ENCODE results near the gene SDS. TPM values are rescaled to one million over a fixed set of nuclear protein-coding genes. Genes with fewer than 3 reads are reported as not detected.

Gene SDS
- total RNA-seq, 4 donors from 2014 or later: 0.63 TPM; not detected in 3

Other genes with a start within 250 kb of the SDS start
- 100 to 1,000 TPM in 1 of 4 donors, 10 to 100 TPM in 3; 48.6 to 106 (median 77.3) TPM for gene DDX54, start 218.4 kb downstream of the SDS start, total RNA-seq
- 10 to 100 TPM; 14.5 to 25.8 (median 18.8) TPM for gene RITA1, start 218.2 kb downstream of the SDS start, total RNA-seq
- gene TPCN1, start 182.4 kb downstream of the SDS start, total RNA-seq: 10 to 100 TPM; 16.5 to 38.4 (median 28.8) TPM
- 10 to 100 TPM; 31.8 to 63.4 (median 38.8) TPM for gene SLC8B1, start 68.8 kb downstream of the SDS start, total RNA-seq
- 10 to 100 TPM; 18.9 to 41.2 (median 31.3) TPM for gene PLBD2, start 45.3 kb downstream of the SDS start, total RNA-seq
- 1 to 10 TPM in 2 of 4 donors, under 1 TPM in 1, not detected in 1; 0.46 to 1.8 (median 1.4) TPM for gene SDSL, start 18.5 kb upstream of the SDS start, total RNA-seq
- not detected for gene LHX5, start 68.0 kb upstream of the SDS start, total RNA-seq